Activated CD8-positive, alpha-beta T cell treated with anti-CD3 and anti-CD28 coated beads for 36 hours (primary cell): ENCODE data around the gene FGFRL1. TPM values are rescaled to one million over a fixed set of nuclear protein-coding genes. Genes with fewer than 3 reads are reported as not detected.

ENCODE experiments used
- ATAC-seq: fragments of 200-7000 bp; cut with Tn5 transposase; one replicate; pipeline ENCODE4 v1.10.0; 2021; ENCODE audit warnings: mild to moderate bottlenecking, moderate library complexity
- CTCF ChIA-PET: fragments of 350-600 bp; sonication (Branson Sonifier 250); formaldehyde crosslinking; loops from one replicate; lab custom pipeline; 2021; ENCODE audit warnings: antibody characterized with exemption; lab: Charles Lee
- POLR2A ChIA-PET: fragments of 350-600 bp; sonication (Branson Sonifier 250); formaldehyde crosslinking; loops from one replicate; lab custom pipeline; 2021; ENCODE audit warnings: antibody characterized with exemption; lab: Charles Lee
- DNase-seq: peaks from one replicate; pipeline ENCODE4 v3.0.0-alpha.2; 2020
- H3K27ac Mint-ChIP-seq: one replicate; pipeline ENCODE4 v1.8.0; 2021; ENCODE audit warnings: mild to moderate bottlenecking, mixed read lengths
- H3K27me3 Mint-ChIP-seq: one replicate; pipeline ENCODE4 v1.8.0; 2021; ENCODE audit warnings: mixed read lengths
- H3K36me3 Mint-ChIP-seq: one replicate; pipeline ENCODE4 v1.8.0; 2021; ENCODE audit warnings: low read depth, mixed read lengths
- H3K4me1 Mint-ChIP-seq: one replicate; pipeline ENCODE4 v1.8.0; 2021; ENCODE audit warnings: low read depth, mixed read lengths
- H3K4me3 Mint-ChIP-seq: one replicate; pipeline ENCODE4 v1.8.0; 2021; ENCODE audit warnings: mild to moderate bottlenecking, moderate library complexity, mixed read lengths
- H3K9me3 Mint-ChIP-seq: one replicate; pipeline ENCODE4 v1.8.0; 2021; ENCODE audit warnings: mixed read lengths
- intact Hi-C: fragments of 100-400 bp; cut with micrococcal nuclease; formaldehyde crosslinking; loops from one replicate; pipeline ENCODE4 v1.10.0; 2022
- total RNA-seq, 2 experiments: library from RNA; stranded (reverse); gene quantifications; one replicate each; pipeline ENCODE4 v1.2.3, GENCODE V29; 2021
- TF ChIP-seq, protein P1 (sequence below): fragments of 200-600 bp; IDR thresholded peaks from one replicate; pipeline ENCODE4 v1.8.0; 2022; ENCODE audit warnings: antibody characterized with exemption, mild to moderate bottlenecking

The FGFRL1 gene
- total RNA-seq, 2 experiments from 2014 or later = 16.2 to 18.0 TPM

DNA sequence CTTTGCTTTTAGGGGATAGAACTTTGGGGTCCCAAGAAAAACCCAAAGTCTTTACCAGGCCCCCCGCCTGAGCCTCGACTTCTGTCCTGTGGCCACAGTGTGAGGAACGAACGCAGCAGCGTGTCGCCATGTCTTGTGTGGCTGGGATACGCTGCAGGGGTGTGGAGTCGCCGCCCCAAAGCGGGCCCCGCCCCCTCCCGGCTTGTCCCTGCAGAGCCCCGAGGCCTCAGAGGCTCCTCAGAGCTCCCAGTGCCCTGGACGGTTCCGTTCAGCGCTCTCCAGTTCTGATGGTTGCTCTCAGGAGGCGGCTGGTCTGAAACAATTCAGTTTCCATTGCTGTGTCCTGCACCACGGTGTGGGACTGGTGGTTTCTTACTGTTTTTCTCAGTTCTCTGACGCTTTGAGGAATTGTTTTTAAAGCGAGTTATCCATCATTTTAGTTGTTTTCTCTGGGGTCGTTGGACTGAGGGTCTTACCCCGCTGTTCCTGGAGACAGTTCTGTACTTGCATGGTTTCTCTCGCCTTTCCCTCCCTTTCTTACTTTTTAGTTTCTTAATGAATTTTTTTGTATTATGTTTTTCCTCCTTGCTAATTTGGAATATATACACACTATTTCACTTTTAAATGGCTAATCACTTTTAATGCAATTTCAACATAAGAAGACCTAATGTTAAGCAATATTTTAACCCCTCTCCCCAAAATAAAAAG lies 26.1 kb upstream of the FGFRL1 start:
- Mint-ChIP-seq H3K4me1 (peaks cover 22% of the 10 kb centered on the region), H3K4me3 (peak overlapping the region; percentile 79), H3K27me3 (no peaks in the 10 kb centered on the region), H3K27ac (no peak overlapping the region), H3K36me3 (no peaks in the 10 kb centered on the region), H3K9me3 (no peaks in the 10 kb centered on the region)
- ChIA-PET POLR2A (interaction anchor here (1.0 to 2.1 kb wide), 2 partner anchors 11 to 262 kb away, joined by 3 to 4 read pairs; no protein-coding TSS in a partner anchor), CTCF (interaction anchor here (1.4 to 4.3 kb wide), 2 partner anchors 64 to 244 kb away, joined by 3 to 44 read pairs; no protein-coding TSS in a partner anchor)
- peak; percentile 54 for ATAC-seq
- intact Hi-C loops = loop anchor here (5.0 kb wide), 1 partner anchor 53 kb away; the partner anchor contains the start of genes GAK and TMEM175
- DNase-seq = peak; percentile 84
- TF ChIP-seq, protein P1, sequence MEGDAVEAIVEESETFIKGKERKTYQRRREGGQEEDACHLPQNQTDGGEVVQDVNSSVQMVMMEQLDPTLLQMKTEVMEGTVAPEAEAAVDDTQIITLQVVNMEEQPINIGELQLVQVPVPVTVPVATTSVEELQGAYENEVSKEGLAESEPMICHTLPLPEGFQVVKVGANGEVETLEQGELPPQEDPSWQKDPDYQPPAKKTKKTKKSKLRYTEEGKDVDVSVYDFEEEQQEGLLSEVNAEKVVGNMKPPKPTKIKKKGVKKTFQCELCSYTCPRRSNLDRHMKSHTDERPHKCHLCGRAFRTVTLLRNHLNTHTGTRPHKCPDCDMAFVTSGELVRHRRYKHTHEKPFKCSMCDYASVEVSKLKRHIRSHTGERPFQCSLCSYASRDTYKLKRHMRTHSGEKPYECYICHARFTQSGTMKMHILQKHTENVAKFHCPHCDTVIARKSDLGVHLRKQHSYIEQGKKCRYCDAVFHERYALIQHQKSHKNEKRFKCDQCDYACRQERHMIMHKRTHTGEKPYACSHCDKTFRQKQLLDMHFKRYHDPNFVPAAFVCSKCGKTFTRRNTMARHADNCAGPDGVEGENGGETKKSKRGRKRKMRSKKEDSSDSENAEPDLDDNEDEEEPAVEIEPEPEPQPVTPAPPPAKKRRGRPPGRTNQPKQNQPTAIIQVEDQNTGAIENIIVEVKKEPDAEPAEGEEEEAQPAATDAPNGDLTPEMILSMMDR = no peak

DNA sequence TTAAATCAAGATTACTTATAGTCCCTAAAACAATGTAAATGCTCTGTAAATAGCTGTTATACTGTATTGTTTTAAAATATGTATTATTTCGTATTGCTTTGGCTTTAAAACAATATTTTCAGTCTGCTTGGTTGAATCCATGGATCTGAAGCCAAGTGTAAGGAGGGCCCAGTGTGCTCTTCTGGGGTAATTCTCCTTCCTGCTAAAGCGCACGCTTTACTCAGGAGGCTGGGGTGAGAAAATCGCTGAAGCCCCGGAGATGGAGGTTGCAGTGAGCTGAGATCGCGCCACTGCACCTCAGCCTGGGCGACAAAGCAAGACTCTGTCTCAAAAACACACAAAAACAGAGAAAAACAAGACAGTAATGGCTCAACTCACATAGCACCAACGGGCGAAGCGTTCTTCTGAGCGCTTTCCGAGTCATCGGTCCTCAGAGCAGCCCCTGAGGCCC lies 25.0 kb upstream of the FGFRL1 start:
- peak overlapping the region; percentile 79 for H3K4me3 Mint-ChIP-seq
- no peaks in the 10 kb centered on the region for H3K27me3 Mint-ChIP-seq
- H3K27ac Mint-ChIP-seq = peak overlapping the region; percentile 71
- no peak for DNase-seq
- ChIA-PET POLR2A (interaction anchor here (1.0 to 2.1 kb wide), 5 partner anchors 12 to 261 kb away, joined by 3 to 6 read pairs (median 6); partner anchors contain the start of genes DGKQ and FGFRL1), CTCF (interaction anchor here (1.0 to 4.3 kb wide), 13 partner anchors 9 to 368 kb away, joined by 3 to 44 read pairs (median 5); partner anchors contain the start of genes GAK and TMEM175)
- H3K9me3 Mint-ChIP-seq = no peaks in the 10 kb centered on the region
- TF ChIP-seq, protein P1 = no peak
- ATAC-seq = peak; percentile 22
- intact Hi-C loops = loop anchor here (5.0 kb wide), 1 partner anchor 54 kb away; the partner anchor contains the start of genes GAK and TMEM175
- H3K36me3 Mint-ChIP-seq = no peaks in the 10 kb centered on the region
- H3K4me1 Mint-ChIP-seq = peaks cover 22% of the 10 kb centered on the region

GRCh38 chr4:986879-987623 lies 24.4 kb upstream of the FGFRL1 start, which contains the start of gene IDUA:
TSS of gene IDUA (plus strand) at chr4:987044. CDS start at chr4:987085, 41 bp downstream.
- H3K27me3 Mint-ChIP-seq = no peaks in the 10 kb centered on the region

GRCh38 chr4:987624-988513 lies 23.6 kb upstream of the FGFRL1 start:
- no peaks in the 10 kb centered on the region for H3K9me3 Mint-ChIP-seq
- no peak overlapping the region for H3K27ac Mint-ChIP-seq
- H3K4me3 Mint-ChIP-seq = peak overlapping the region; percentile 68
- no peaks in the 10 kb centered on the region for H3K36me3 Mint-ChIP-seq
- DNase-seq (no peak), ATAC-seq (no peak)
- no peaks in the 10 kb centered on the region for H3K27me3 Mint-ChIP-seq
- TF ChIP-seq, protein P1 = no peak
- H3K4me1 Mint-ChIP-seq = peaks cover 22% of the 10 kb centered on the region
- intact Hi-C loops = loop anchor here (5.0 kb wide), 1 partner anchor 56 kb away; the partner anchor contains the start of genes GAK and TMEM175
- ChIA-PET POLR2A (interaction anchor here (0.8 to 2.1 kb wide), 6 partner anchors 13 to 261 kb away, joined by 3 to 6 read pairs (median 5); partner anchors contain the start of genes DGKQ, FGFRL1, GAK and TMEM175), CTCF (interaction anchor here (0.8 to 4.3 kb wide), 20 partner anchors 11 to 370 kb away, joined by 3 to 44 read pairs (median 5); partner anchors contain the start of genes GAK and TMEM175)

More at GRCh38 chr4:986879-987623, 24.4 kb upstream of the FGFRL1 start, which contains the start of gene IDUA:
- H3K9me3 Mint-ChIP-seq = no peaks in the 10 kb centered on the region
- peak; percentile 90 for DNase-seq
- CTCF ChIA-PET = interaction anchor here (0.8 to 4.3 kb wide), 20 partner anchors 10 to 369 kb away, joined by 3 to 44 read pairs (median 5); partner anchors contain the start of genes GAK and TMEM175
- H3K36me3 Mint-ChIP-seq = no peaks in the 10 kb centered on the region
- POLR2A ChIA-PET = interaction anchor here (0.8 to 2.1 kb wide), 5 partner anchors 13 to 261 kb away, joined by 3 to 6 read pairs (median 6); partner anchors contain the start of genes DGKQ and FGFRL1
- peak within 1 kb of the TSS; percentile 71 for H3K27ac Mint-ChIP-seq
- peaks cover 22% of the 10 kb centered on the region for H3K4me1 Mint-ChIP-seq
- H3K4me3 Mint-ChIP-seq = peak within 1 kb of the TSS; percentile 79
- ATAC-seq = peak; percentile 92
- TF ChIP-seq, protein P1 = peak; percentile 83
- intact Hi-C loops = loop anchor here (5.0 kb wide), 1 partner anchor 55 kb away; the partner anchor contains the start of genes GAK and TMEM175
